Rectal smooth muscle tissue (tissue), 1 donor: ENCODE measurements around the gene MECP2.
"Not testable (repeated sequence)": the region's sequence is repeated elsewhere in the genome, so short reads cannot be mapped to it uniquely, and the experiment has no call there.

ENCODE experiments used
- H3K27ac ChIP-seq: one replicate; pipeline ENCODE4 v1.7.0; 2013; ENCODE audit warnings: low read depth, low read length, inconsistent platforms
- H3K27me3 ChIP-seq: one replicate; pipeline ENCODE4 v1.7.0; 2013; ENCODE audit warnings: low read length; ENCODE audit not compliant: control insufficient read depth, insufficient read depth
- H3K36me3 ChIP-seq: one replicate; pipeline ENCODE4 v1.7.0; 2013; ENCODE audit warnings: low read length; ENCODE audit not compliant: control insufficient read depth, insufficient read depth
- H3K4me1 ChIP-seq: one replicate; pipeline ENCODE4 v1.7.0; 2013; ENCODE audit warnings: low read length; ENCODE audit not compliant: control insufficient read depth, insufficient read depth
- H3K4me3 ChIP-seq: one replicate; pipeline ENCODE4 v1.7.0; 2013; ENCODE audit warnings: low read length
- H3K9ac ChIP-seq: one replicate; pipeline ENCODE4 v1.7.0; 2013; ENCODE audit warnings: low read length

The MECP2 gene

GRCh38 chrX:154097589-154098541, at the start of gene MECP2:
Gene MECP2 (minus strand): TSS chrX:154097717.
- Histone ChIP-seq H3K36me3 (no peaks in the 10 kb centered on the region), H3K9ac (peak within 1 kb of the TSS; percentile 63), H3K4me3 (peak within 1 kb of the TSS; percentile 75), H3K27ac (peak within 1 kb of the TSS; percentile 90), H3K4me1 (peaks cover 10% of the 10 kb centered on the region), H3K27me3 (peaks cover 2% of the 10 kb centered on the region)

DNA sequence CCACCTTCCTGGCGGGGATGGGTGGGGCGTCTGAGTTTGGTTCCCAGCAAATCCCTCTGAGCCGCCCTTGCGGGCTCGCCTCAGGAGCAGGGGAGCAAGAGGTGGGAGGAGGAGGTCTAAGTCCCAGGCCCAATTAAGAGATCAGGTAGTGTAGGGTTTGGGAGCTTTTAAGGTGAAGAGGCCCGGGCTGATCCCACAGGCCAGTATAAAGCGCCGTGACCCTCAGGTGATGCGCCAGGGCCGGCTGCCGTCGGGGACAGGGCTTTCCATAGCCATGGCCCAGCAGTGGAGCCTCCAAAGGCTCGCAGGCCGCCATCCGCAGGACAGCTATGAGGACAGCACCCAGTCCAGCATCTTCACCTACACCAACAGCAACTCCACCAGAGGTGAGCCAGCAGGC, 46.5 kb upstream of the MECP2 start, which contains the start of gene OPN1LW:
Gene OPN1LW (plus strand): TSS at position 234 of the 400 bp plus-strand sequence. CDS start 41 bp downstream, at position 275.
- H3K4me1 ChIP-seq, result not testable (repeated sequence)

DNA sequence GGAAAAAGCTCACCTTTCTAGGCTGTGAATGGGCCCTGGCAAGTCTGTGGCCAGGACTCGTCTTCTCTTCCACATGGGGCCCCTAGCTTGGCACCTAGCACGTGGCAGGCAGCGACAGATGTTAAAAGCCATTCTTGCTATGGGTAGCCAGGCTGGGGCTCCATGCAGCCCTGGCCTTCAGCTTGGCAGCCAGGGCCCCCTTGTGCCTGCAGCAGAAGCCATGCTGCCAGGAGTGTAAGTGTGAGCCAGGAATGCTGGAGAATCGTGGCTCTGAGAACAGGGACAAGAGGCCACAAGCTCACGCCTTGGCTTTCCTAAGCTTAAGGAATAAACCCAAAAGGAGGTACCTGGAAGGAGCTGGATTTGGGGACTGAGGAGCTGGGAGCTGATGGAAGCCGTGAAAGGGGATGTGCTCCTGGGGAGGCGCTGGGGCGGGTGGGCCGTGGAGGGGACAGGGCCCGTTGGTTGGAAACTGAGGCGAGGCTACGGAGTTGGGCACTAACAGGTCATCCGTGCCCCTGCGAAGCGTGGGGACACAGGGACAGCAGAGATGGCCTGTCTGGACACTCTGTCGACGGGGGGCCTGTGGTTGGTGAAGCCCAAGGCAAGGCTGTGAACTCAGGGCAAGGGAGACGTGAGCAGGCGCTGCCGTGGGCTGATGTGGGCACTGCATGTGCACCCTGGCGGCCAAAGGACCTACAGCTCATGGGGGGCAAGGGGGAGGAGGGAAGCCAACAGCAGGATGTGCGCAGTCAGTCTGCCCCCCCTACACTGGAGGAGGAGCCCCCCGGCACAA, 45.6 kb upstream of the MECP2 start:
- Histone ChIP-seq H3K36me3 (no peaks in the 10 kb centered on the region), H3K27me3 (no peaks in the 10 kb centered on the region), H3K4me1 (no peaks in the 10 kb centered on the region), H3K4me3 (no peak overlapping the region), H3K27ac (no peak overlapping the region), H3K9ac (no peak overlapping the region)

More for the DNA sequence above, 46.5 kb upstream of the MECP2 start, which contains the start of gene OPN1LW:
- H3K36me3 ChIP-seq, H3K27me3 ChIP-seq, H3K4me3 ChIP-seq, H3K9ac ChIP-seq, H3K27ac ChIP-seq: not testable (repeated sequence)

DNA sequence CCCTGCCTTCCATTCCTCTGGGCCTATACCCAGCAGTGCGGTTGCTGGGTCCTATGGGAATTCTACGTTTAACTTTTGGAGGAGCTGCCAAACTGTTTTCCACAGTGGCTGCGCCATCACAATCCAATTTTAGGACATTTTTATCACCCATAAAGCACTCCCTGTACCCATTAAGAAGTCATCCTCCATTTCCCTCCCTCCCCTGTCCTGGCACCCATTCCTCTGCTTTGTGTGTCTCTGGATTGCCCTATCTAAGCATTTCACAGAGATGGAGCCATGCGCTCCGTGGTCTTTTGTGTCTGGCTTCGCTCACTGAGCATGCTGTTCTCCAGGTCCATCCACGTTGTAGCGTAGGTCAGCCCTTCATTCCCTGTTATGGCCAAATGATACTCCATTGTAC, 44.9 kb upstream of the MECP2 start:
- H3K27me3 ChIP-seq, result no peaks in the 10 kb centered on the region
- H3K36me3 ChIP-seq, result no peaks in the 10 kb centered on the region
- no peak overlapping the region for H3K4me3 ChIP-seq
- no peak overlapping the region for H3K27ac ChIP-seq
- H3K4me1 ChIP-seq, result no peaks in the 10 kb centered on the region
- no peak overlapping the region for H3K9ac ChIP-seq

DNA sequence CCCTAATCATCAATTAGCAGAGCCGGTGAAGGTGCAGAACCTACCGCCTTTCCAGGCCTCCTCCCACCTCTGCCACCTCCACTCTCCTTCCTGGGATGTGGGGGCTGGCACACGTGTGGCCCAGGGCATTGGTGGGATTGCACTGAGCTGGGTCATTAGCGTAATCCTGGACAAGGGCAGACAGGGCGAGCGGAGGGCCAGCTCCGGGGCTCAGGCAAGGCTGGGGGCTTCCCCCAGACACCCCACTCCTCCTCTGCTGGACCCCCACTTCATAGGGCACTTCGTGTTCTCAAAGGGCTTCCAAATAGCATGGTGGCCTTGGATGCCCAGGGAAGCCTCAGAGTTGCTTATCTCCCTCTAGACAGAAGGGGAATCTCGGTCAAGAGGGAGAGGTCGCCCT, 43.2 kb upstream of the MECP2 start:
- no peak overlapping the region for H3K4me3 ChIP-seq

GRCh38 chrX:154140206-154140605, 42.7 kb upstream of the MECP2 start:
- Histone ChIP-seq H3K4me1 (no peaks in the 10 kb centered on the region), H3K4me3 (no peak overlapping the region), H3K27me3 (no peaks in the 10 kb centered on the region), H3K9ac (no peak overlapping the region), H3K27ac (no peak overlapping the region), H3K36me3 (no peaks in the 10 kb centered on the region)

More for the DNA sequence above, 43.2 kb upstream of the MECP2 start:
- Histone ChIP-seq H3K27ac (no peak overlapping the region), H3K27me3 (no peaks in the 10 kb centered on the region), H3K36me3 (no peaks in the 10 kb centered on the region), H3K9ac (no peak overlapping the region), H3K4me1 (no peaks in the 10 kb centered on the region)

DNA sequence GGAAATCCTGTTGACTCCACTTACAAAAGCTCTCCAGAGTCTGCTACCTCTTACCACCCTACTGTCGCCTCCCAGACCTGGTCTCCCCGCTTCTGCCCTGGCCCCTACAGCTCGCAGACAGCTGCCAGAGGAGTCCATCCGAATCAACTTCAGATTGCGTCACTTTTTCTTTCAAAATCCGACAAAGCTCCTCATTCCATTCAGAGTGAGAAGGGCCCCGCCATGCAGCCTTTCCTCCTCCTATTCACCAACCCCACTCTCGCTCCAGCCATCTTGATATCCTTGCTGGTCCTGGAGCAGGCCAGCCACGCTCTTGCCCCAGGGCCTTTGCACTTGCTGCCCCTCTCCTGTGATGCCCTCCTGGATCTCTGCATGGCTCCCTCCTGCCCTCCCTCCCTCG, 41.3 kb upstream of the MECP2 start:
- no peak overlapping the region for H3K27ac ChIP-seq
- H3K27me3 ChIP-seq, result peaks cover 6% of the 10 kb centered on the region
- no peak overlapping the region for H3K9ac ChIP-seq
- H3K36me3 ChIP-seq, result no peaks in the 10 kb centered on the region
- no peaks in the 10 kb centered on the region for H3K4me1 ChIP-seq
- no peak overlapping the region for H3K4me3 ChIP-seq

DNA sequence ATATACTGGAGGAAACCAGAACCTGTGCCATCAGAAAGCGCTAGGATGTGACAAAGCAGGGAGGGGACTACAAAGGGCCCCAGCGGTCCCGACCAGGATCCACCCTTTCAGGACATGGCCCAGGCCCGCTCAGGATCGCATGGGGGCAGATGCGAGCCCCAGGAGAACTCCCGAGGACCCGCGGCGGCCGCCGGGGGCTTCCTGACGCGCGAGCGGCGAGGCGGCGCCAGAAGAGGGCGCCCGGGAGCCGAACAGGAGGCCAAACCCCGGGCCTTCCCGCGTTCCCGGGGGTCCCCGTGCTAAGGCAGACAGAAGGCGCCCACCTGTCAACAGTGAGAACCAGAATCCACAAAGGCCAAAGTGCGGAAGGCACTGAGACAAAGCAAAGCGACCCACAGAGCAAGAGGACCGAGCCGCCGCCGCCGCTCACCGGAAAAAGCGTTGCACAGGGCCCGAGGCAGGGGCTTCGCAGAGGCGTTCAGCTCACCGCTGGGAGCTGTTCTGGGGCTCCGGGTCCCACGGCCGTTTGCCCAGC, 39.2 kb upstream of the MECP2 start:
- Histone ChIP-seq H3K4me3 (peak overlapping the region; percentile 50), H3K9ac (no peak overlapping the region), H3K27ac (no peak overlapping the region)

DNA sequence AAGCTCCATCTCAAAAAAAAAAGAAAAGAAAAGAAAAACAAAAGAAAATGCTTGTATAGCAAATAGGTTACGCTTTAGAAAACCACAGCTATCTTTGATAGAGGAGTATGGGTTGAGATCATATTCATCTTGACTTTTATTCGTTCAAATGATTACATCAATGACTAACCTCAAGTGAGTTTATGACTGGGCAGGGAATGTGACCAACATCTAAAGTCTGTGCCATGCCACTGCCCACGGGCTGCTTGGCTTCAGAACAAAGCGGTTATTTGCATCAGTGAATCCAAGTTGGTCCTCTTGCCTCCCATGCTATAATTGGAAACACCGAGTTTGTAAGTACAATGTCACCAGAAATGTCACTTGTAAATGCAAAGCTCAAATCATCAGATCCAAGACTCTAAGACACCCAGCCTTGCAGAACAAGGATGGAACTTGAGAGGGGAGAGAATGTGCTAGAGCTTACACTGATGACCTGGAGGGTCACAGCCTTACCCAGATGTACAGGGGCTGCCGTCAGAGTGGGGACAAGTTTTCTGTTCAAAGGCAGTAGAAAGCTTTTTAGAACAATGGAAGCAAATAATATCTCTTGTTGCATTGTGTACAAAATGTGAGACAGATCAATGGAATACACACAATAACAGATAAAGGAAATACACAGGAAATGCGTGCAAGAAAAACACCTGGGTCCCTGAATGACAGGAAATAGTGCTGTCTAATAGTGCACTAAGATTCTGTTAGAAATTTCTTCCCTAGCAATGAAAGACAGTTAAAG, 38.1 kb upstream of the MECP2 start:
- H3K36me3 ChIP-seq, result no peaks in the 10 kb centered on the region
- H3K27me3 ChIP-seq, result peaks cover 6% of the 10 kb centered on the region
- H3K9ac ChIP-seq, result no peak overlapping the region
- no peaks in the 10 kb centered on the region for H3K4me1 ChIP-seq
- no peak overlapping the region for H3K4me3 ChIP-seq
- H3K27ac ChIP-seq, result no peak overlapping the region

More for the DNA sequence above, 39.2 kb upstream of the MECP2 start:
- peaks cover 6% of the 10 kb centered on the region for H3K27me3 ChIP-seq
- H3K36me3 ChIP-seq, result no peaks in the 10 kb centered on the region
- no peaks in the 10 kb centered on the region for H3K4me1 ChIP-seq

DNA sequence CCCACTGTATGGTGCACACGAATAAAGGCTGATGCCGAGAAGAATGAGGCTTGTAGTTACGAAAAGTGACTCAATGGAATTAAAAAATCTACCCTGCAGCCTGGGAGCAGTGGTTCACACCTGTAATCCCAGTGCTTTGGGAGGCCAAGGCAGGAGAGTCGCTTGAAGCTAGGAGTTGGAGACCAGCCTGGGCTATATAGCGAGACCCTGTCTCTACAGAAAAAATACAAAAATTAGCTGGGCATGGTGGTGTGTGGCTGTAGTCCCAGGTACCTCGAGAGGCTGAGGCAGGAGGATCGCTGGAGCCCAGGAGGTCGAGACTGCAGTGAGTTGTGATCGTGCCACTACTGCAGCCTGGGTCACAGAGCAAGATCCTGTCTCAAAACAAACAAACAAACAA, 34.8 kb upstream of the MECP2 start:
- Histone ChIP-seq H3K4me3 (no peak overlapping the region), H3K27me3 (peaks cover 6% of the 10 kb centered on the region), H3K36me3 (no peaks in the 10 kb centered on the region), H3K4me1 (no peaks in the 10 kb centered on the region), H3K9ac (no peak overlapping the region), H3K27ac (no peak overlapping the region)

DNA sequence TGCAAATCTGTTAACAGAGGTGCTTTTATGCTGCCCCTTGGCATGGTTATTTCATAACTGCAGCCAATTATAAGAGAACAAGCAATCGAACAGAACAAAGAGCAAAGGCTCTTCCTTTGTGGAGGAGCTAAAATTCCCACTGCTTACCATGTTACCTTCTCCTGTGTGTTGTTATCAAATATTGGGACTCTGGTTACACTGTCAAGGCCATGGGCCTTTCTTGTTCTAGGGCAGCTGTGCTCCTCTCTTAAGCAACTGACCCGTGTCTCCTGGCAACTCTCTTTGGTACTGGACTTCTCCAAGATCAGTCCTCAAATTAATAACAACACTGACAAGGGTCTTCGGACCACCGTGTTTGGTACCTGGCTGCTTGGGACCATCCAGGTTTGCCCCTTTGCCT, 34.4 kb upstream of the MECP2 start:
- H3K27ac ChIP-seq, result no peak overlapping the region
- H3K9ac ChIP-seq, result no peak overlapping the region
- peaks cover 6% of the 10 kb centered on the region for H3K27me3 ChIP-seq
- no peak overlapping the region for H3K4me3 ChIP-seq
- no peaks in the 10 kb centered on the region for H3K4me1 ChIP-seq
- H3K36me3 ChIP-seq, result no peaks in the 10 kb centered on the region

DNA sequence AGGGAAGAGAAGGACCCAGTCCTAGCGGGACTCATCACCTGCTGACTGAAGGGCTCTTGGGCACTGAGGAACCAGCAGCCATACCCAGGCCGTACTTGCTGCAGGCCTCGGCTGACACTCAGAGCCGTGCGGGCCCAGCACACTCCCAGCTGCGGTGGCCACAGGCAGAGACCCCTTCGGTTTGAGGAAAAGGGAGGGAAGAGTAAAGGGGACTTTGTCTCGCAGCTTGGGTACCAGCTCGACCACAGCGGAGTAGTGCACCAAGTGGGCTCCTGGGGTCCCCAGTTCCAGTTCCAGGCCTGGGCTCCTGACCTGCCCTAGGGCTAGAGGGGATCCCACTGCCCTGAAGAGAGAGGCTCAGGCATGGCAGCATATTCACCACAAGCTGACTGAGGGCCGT, 28.6 kb upstream of the MECP2 start:
- Histone ChIP-seq H3K27ac (no peak overlapping the region), H3K9ac (no peak overlapping the region), H3K27me3 (no peaks in the 10 kb centered on the region), H3K4me1 (no peaks in the 10 kb centered on the region), H3K4me3 (no peak overlapping the region), H3K36me3 (no peaks in the 10 kb centered on the region)
